HepG2 (cell line): ENCODE measurements around the gene SCUBE1. TPM values are rescaled to one million over a fixed set of nuclear protein-coding genes. Genes with fewer than 3 reads are reported as not detected.

ENCODE experiments used
- AKAP8 ChIP-seq: sonication (generic); formaldehyde crosslinking; IDR thresholded peaks from 2 replicates; pipeline ENCODE4 v1.5.1; 2020; ENCODE audit warnings: mild to moderate bottlenecking, missing genetic modification reagents
- GTF2F1 ChIP-seq: fragments of 150-350 bp; IDR thresholded peaks from 2 replicates; pipeline ENCODE4 v1.6.1; 2014; ENCODE audit warnings: low read length
- HNF1B ChIP-seq: sonication (generic); formaldehyde crosslinking; IDR thresholded peaks from 2 replicates; pipeline ENCODE4 v1.5.1; 2020; ENCODE audit warnings: mild to moderate bottlenecking, moderate library complexity, missing genetic modification reagents
- MIXL1 ChIP-seq: IDR thresholded peaks from 2 replicates; pipeline ENCODE4 v1.6.1; 2016
- MTA1 ChIP-seq: sonication (generic); formaldehyde crosslinking; IDR thresholded peaks from 2 replicates; pipeline ENCODE4 v1.4.0; 2020; ENCODE audit warnings: missing genetic modification reagents, mild to moderate bottlenecking, borderline replicate concordance
- MTA3 ChIP-seq: sonication (generic); formaldehyde crosslinking; IDR thresholded peaks from 2 replicates; pipeline ENCODE4 v1.4.0; 2020; ENCODE audit warnings: missing genetic modification reagents
- RARA ChIP-seq: IDR thresholded peaks from 2 replicates; pipeline ENCODE4 v1.6.1; 2016; ENCODE audit warnings: missing genetic modification reagents, missing compliant biosample characterization
- RXRA ChIP-seq: sonication (generic); formaldehyde crosslinking; IDR thresholded peaks from 2 replicates; pipeline ENCODE4 v1.5.1; 2020; ENCODE audit warnings: missing genetic modification reagents
- ZBTB39 ChIP-seq: sonication (generic); formaldehyde crosslinking; IDR thresholded peaks from 2 replicates; pipeline ENCODE4 v1.5.0; 2020; ENCODE audit warnings: missing genetic modification reagents
- ZBTB4 ChIP-seq: sonication (generic); formaldehyde crosslinking; IDR thresholded peaks from 2 replicates; pipeline ENCODE4 v1.4.0; 2020; ENCODE audit warnings: missing genetic modification reagents, mild to moderate bottlenecking, borderline replicate concordance
- ZKSCAN1 ChIP-seq: fragments of 150-350 bp; IDR thresholded peaks from 2 replicates; pipeline ENCODE4 v1.6.1; 2014; ENCODE audit warnings: low read length
- ZNF136 ChIP-seq: sonication (generic); formaldehyde crosslinking; IDR thresholded peaks from 2 replicates; pipeline ENCODE4 v1.8.1; 2022; ENCODE audit warnings: low read depth, mild to moderate bottlenecking, moderate library complexity, missing genetic modification reagents
- ZNF33B ChIP-seq: sonication (generic); formaldehyde crosslinking; IDR thresholded peaks from 2 replicates; pipeline ENCODE4 v1.5.1; 2020; ENCODE audit warnings: mild to moderate bottlenecking, missing genetic modification reagents
- ZNF513 ChIP-seq: sonication (generic); formaldehyde crosslinking; conservative IDR thresholded peaks from 2 replicates; pipeline ENCODE4 v1.5.0; 2020; ENCODE audit warnings: missing genetic modification reagents
- ZNF790 ChIP-seq: sonication (generic); formaldehyde crosslinking; IDR thresholded peaks from 2 replicates; pipeline ENCODE4 v1.8.0; 2022; ENCODE audit warnings: missing genetic modification reagents, mild to moderate bottlenecking, borderline replicate concordance
- ZNF800 ChIP-seq: sonication (generic); formaldehyde crosslinking; IDR thresholded peaks from 2 replicates; pipeline ENCODE4 v1.4.0; 2020; ENCODE audit warnings: missing genetic modification reagents
- ZNF841 ChIP-seq: sonication (generic); formaldehyde crosslinking; IDR thresholded peaks from 2 replicates; pipeline ENCODE4 v1.8.1; 2023; ENCODE audit warnings: missing genetic modification reagents, borderline replicate concordance
- ZSCAN25 ChIP-seq: sonication (generic); formaldehyde crosslinking; IDR thresholded peaks from 2 replicates; pipeline ENCODE4 v1.8.0; 2022; ENCODE audit warnings: mild to moderate bottlenecking, missing genetic modification reagents
- polyA plus RNA-seq, 8 experiments: library from polyadenylated mRNA; depleted of rRNA in 3 of 8; stranded (reverse) in 7 of 8; unstranded in 1 of 8; fragments of >200 nt; fragmentation: Illumina TruSeq in 4 of 8; extraction: Trizol in 4 of 8; gene quantifications; 2 replicates each; pipeline versions ENCODE4 v1.2.1 to v1.2.3, GENCODE V29; 2011 to 2016; ENCODE audit warnings: low read depth in 4 of 8, missing spikeins in 1 of 8, mixed read lengths in 1 of 8; ENCODE audit not compliant: insufficient read depth in 1 of 8
- total RNA-seq, 5 experiments: library from RNA; depleted of rRNA; stranded (reverse); fragments of >200 nt; fragmentation: Illumina TruSeq; extraction: Trizol; gene quantifications; 2 replicates each; pipeline ENCODE4 v1.2.3, GENCODE V29; 2016; ENCODE audit warnings: low read depth in 1 of 5

SCUBE1 gene
- total and polyA plus RNA-seq, 2 of the 13 experiments (the other 11 are each of a cell fraction or from before 2014, with no cell fraction given) = under 0.01 to 0.05 TPM

- TF ChIP-seq ZBTB4 (CRISPR knock-in tag) (no peak), HNF1B (CRISPR knock-in tag) (no peak), ZSCAN25 (no peak), ZNF841 (CRISPR knock-in tag) (no peak), GTF2F1 (no peak), MIXL1 (no peak), RXRA (CRISPR knock-in tag) (peak; percentile 83; the same call in 1 of the 2 replicates), RARA (CRISPR knock-in tag) (peak; percentile 98), ZNF136 (no peak), ZNF513 (CRISPR knock-in tag) (no peak), ZKSCAN1 (no peak), ZNF33B (CRISPR knock-in tag) (no peak), MTA3 (CRISPR knock-in tag) (no peak), MTA1 (CRISPR knock-in tag) (peak; percentile 47; the same call in 1 of the 2 replicates), ZNF800 (CRISPR knock-in tag) (peak; percentile 36; the same call in 1 of the 2 replicates), ZNF790 (CRISPR knock-in tag) (no peak), AKAP8 (CRISPR knock-in tag) (no peak), ZBTB39 (CRISPR knock-in tag) (no peak)
These were observed 34.9 kb upstream of the SCUBE1 start (continued) for GRCh38 chr22:43377896-43378704.
